Brain microvascular endothelial cell (primary cell): ENCODE measurements around the gene NOP16.
A peak's percentile ranks its signal among the peaks of the same experiment; 100 is the strongest.

Experiments
- DNase-seq: peaks from one replicate; pipeline ENCODE4 v3.0.0-alpha.2; 2020
- H3K27ac ChIP-seq: fragments of 250-450 bp; sonication (Bioruptor Pico); 2 replicates; pipeline ENCODE4 v1.5.1; 2020; ENCODE audit warnings: mild to moderate bottlenecking, moderate library complexity
- H3K27me3 ChIP-seq: fragments of 250-450 bp; sonication (Bioruptor Pico); replicated peaks from 2 replicates; pipeline ENCODE4 v1.5.1; 2020; ENCODE audit warnings: mild to moderate bottlenecking
- H3K36me3 ChIP-seq: fragments of 250-450 bp; sonication (Bioruptor Pico); replicated peaks from 2 replicates; pipeline ENCODE4 v1.5.1; 2020; ENCODE audit warnings: mild to moderate bottlenecking
- H3K4me3 ChIP-seq: 2 replicates; pipeline ENCODE4 v1.5.1; 2011; ENCODE audit warnings: low read depth, mild to moderate bottlenecking, control low read depth, low read length, moderate library complexity
- in situ Hi-C: cut with HindIII; loops from 2 replicates; pipeline ENCODE4 v1.10.0; 2017; ENCODE audit warnings: low sequenced_read_pairs, low pct_ligation_motif_present
- TF ChIP-seq, protein P1 (sequence below): IDR thresholded peaks from 2 replicates; pipeline ENCODE4 v1.5.1; 2011; ENCODE audit warnings: low read depth, mild to moderate bottlenecking, moderate library complexity, low read length, control low read depth, inconsistent platforms; ENCODE audit errors: missing control alignments

NOP16 gene

DNA sequence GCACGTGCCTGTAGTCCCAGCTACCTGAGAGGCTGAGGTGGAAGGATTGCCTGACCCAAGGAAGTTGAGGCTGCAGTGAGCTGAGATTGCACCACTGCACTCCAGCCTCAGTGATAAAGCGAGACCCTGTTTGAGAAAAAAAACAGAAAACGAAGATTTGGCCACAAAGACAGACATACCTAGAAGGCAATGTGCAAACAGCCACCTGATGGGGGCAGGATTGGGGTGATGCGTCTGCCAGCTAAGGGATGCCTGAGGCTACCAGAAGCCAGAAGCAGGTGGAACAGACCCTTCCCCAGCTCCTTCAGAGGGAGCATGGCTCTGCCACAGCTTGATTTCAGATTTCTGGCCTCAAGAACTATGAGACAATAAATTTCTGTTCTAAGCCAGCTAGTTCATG, 3.1 kb upstream of the NOP16 start:
- H3K36me3 ChIP-seq = peaks cover 10% of the 10 kb centered on the region
- H3K27ac ChIP-seq = no peak overlapping the region
- in situ Hi-C loops = no loop called here
- H3K4me3 ChIP-seq = no peak overlapping the region
- TF ChIP-seq, protein P1, sequence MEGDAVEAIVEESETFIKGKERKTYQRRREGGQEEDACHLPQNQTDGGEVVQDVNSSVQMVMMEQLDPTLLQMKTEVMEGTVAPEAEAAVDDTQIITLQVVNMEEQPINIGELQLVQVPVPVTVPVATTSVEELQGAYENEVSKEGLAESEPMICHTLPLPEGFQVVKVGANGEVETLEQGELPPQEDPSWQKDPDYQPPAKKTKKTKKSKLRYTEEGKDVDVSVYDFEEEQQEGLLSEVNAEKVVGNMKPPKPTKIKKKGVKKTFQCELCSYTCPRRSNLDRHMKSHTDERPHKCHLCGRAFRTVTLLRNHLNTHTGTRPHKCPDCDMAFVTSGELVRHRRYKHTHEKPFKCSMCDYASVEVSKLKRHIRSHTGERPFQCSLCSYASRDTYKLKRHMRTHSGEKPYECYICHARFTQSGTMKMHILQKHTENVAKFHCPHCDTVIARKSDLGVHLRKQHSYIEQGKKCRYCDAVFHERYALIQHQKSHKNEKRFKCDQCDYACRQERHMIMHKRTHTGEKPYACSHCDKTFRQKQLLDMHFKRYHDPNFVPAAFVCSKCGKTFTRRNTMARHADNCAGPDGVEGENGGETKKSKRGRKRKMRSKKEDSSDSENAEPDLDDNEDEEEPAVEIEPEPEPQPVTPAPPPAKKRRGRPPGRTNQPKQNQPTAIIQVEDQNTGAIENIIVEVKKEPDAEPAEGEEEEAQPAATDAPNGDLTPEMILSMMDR = no peak
- H3K27me3 ChIP-seq = no peaks in the 10 kb centered on the region
- no peak for DNase-seq

DNA sequence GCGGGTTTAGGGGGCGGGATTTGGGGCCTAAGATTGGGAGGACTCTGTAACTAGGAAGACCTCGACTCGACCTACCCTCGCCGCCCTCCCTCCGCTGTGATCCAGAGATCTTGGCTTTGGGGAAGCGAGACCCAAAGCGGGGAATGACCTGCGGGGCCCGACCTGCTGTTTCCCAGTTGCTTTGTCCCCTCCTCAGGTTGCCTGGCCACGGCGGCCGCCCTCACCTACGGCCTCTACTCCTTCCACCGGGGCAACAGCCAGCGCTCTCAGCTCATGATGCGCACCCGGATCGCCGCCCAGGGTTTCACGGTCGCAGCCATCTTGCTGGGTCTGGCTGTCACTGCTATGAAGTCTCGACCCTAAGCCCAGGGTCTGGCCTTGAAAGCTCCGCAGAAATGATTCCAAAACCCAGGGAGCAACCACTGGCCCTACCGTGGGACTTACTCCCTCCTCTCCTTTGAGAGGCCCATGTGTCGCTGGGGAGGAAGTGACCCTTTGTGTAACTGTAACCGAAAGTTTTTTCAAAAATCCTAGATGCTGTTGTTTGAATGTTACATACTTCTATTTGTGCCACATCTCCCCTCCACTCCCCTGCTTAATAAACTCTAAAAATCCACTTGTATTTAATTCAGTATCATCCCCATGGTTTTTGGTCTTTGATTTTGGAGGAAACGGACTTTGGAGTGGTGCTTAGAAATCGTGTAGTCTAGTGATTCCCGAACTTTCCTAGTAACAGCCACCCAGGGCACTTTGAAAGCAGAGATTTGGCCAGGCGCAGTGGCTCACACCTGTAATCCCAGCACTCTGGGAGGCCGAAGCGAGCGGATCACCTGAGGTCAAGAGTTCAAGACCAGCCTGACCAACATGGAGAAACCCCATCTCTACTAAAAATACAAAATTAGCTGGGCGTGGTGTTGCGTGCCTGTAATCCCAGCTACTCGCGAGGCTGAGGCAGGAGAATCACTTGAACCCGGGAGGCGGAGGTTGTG, 1.0 kb upstream of the NOP16 start:
- Histone ChIP-seq H3K4me3 (peak overlapping the region; percentile 96), H3K27me3 (no peaks in the 10 kb centered on the region), H3K27ac (peak overlapping the region; percentile 93), H3K36me3 (peaks cover 23% of the 10 kb centered on the region)
- no peak for DNase-seq
- in situ Hi-C loops = no loop called here
- TF ChIP-seq, protein P1 = no peak

DNA sequence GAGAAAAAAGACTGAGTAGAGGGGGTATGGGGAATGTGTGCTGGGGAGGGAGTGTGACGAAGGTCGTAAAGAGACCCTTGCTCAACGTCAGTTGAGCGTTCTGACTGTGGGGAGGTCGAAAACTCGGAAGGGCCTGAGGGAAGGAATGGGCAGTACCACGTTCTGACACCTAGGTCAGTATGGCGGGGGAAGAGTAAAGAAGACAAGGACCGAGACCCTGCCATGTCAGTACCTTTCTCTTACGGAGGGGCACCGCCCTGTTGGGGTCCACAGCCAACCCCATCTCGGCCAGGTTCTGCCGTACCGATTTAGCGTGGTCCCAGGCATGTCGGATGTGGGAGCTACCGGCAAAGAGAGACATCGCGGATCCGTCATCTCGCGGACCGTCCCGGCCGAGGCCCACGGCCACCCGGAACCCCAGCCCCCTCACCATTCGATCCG, 375 bp downstream of the NOP16 start:
- TF ChIP-seq, protein P1 = no peak
- DNase-seq = peak; percentile 22
- in situ Hi-C loops = no loop called here
- Histone ChIP-seq H3K4me3 (peak overlapping the region; percentile 96), H3K27me3 (no peaks in the 10 kb centered on the region), H3K36me3 (peaks cover 36% of the 10 kb centered on the region), H3K27ac (peak overlapping the region; percentile 93)

DNA sequence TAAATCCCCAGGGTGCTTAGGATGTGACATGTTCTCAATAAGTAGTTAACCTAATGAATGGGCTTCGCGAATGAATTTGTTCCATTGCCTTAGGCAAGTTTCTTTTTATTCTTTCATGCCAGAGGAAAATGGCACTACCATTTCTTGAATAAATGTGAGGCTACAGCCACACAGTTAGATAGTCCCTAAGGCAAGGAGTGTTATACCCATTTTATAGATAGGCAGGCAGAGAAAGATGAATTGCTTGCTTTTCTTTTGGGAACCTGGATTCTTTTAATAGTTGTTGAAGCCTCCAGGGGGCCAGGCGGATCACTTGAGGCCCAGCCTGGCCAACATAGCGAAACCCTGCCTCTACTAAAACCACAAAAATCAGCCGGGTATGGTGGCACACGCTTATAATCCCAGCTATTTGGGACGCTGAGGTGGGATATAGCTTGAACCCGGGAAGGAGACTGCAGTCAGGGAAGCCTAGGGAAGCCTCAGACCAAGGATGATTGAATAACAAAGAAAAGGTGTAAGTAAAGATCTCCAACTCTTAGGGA, 943 bp downstream of the NOP16 start:
- Histone ChIP-seq H3K36me3 (peaks cover 41% of the 10 kb centered on the region), H3K4me3 (peak overlapping the region; percentile 96), H3K27ac (peak overlapping the region; percentile 93), H3K27me3 (no peaks in the 10 kb centered on the region)
- TF ChIP-seq, protein P1 = peak; percentile 30
- DNase-seq = no peak
- in situ Hi-C loops = no loop called here

DNA sequence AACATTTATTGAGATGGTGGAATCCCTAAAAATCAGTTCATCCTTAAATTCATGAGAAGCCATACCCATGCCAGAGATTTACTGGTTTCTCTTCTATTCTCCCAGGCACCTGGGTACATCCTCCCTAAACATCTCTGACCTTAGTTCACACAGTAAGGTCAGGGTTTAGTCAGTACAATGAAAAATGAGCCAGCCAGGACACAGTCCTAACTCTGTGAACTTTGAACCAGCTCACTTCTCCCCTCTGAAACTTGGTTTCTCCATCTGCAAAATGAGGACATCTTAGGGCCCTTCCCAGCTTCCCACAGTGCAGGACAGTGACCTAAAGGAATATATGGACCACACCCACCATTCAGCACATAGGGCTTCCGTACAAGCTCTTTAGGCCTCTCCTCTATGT, 1.9 kb downstream of the NOP16 start:
- TF ChIP-seq, protein P1 = no peak
- DNase-seq = no peak
- Histone ChIP-seq H3K27ac (no peak overlapping the region), H3K27me3 (no peaks in the 10 kb centered on the region), H3K4me3 (no peak overlapping the region), H3K36me3 (peaks cover 45% of the 10 kb centered on the region)
- in situ Hi-C loops = no loop called here
